GM23248 (cell line): ENCODE measurements around the gene C16orf86.

ENCODE experiments used
- EZH2 ChIP-seq: fragments of 200-600 bp; sonication (generic); IDR thresholded peaks from 2 replicates; pipeline ENCODE4 v1.6.1; 2018; ENCODE audit warnings: antibody characterized with exemption, mild to moderate bottlenecking; ENCODE audit not compliant: insufficient read depth, poor library complexity, severe bottlenecking
- EZH2phosphoT487 ChIP-seq: fragments of 200-600 bp; sonication (generic); IDR thresholded peaks from 2 replicates; pipeline ENCODE4 v1.6.1; 2018; ENCODE audit warnings: antibody characterized with exemption, moderate library complexity, mild to moderate bottlenecking, low read depth; ENCODE audit not compliant: insufficient read depth

GRCh38 chr16:67663151-67663876, 3.3 kb upstream of the C16orf86 start:
- TF ChIP-seq EZH2: no peak
- no peak for TF ChIP-seq EZH2phosphoT487
